Activated CD4-positive, alpha-beta memory T cell treated with anti-CD3 and anti-CD28 coated beads for 36 hours (primary cell): ENCODE measurements around the gene DGKA. TPM values are rescaled to one million over a fixed set of nuclear protein-coding genes. Genes with fewer than 3 reads are reported as not detected.
"Not testable (repeated sequence)": the region's sequence is repeated elsewhere in the genome, so short reads cannot be mapped to it uniquely, and the experiment has no call there.

ENCODE experiments used
- CTCF ChIA-PET: fragments of 350-600 bp; sonication (Branson Sonifier 250); formaldehyde crosslinking; loops from one replicate; lab custom pipeline; 2021; ENCODE audit warnings: antibody characterized with exemption, inconsistent platforms; lab: Charles Lee
- POLR2A ChIA-PET: fragments of 350-600 bp; sonication (Branson Sonifier 250); formaldehyde crosslinking; loops from one replicate; lab custom pipeline; 2021; ENCODE audit warnings: antibody characterized with exemption; lab: Charles Lee
- DNase-seq: peaks from one replicate; pipeline ENCODE4 v3.0.0-alpha.2; 2020
- H3K27ac Mint-ChIP-seq: one replicate; pipeline ENCODE4 v1.8.0; 2021; ENCODE audit warnings: mixed read lengths
- H3K27me3 Mint-ChIP-seq: one replicate; pipeline ENCODE4 v1.8.0; 2021; ENCODE audit warnings: mixed read lengths
- H3K36me3 Mint-ChIP-seq: one replicate; pipeline ENCODE4 v1.8.0; 2021; ENCODE audit warnings: mixed read lengths
- H3K4me1 Mint-ChIP-seq: one replicate; pipeline ENCODE4 v1.8.0; 2021; ENCODE audit warnings: low read depth, mixed read lengths
- H3K4me3 Mint-ChIP-seq: one replicate; pipeline ENCODE4 v1.8.0; 2021; ENCODE audit warnings: mild to moderate bottlenecking, mixed read lengths
- H3K9me3 Mint-ChIP-seq: one replicate; pipeline ENCODE4 v1.8.0; 2021; ENCODE audit warnings: mixed read lengths
- intact Hi-C: fragments of 100-400 bp; cut with micrococcal nuclease; formaldehyde crosslinking; loops from one replicate; pipeline ENCODE4 v1.15.1; 2023
- total RNA-seq, 2 experiments: library from RNA; stranded (reverse); gene quantifications; one replicate each; pipeline ENCODE4 v1.2.3, GENCODE V29; 2021

Gene DGKA
- total RNA-seq, 2 experiments from 2014 or later, result 348 to 383 TPM

DNA sequence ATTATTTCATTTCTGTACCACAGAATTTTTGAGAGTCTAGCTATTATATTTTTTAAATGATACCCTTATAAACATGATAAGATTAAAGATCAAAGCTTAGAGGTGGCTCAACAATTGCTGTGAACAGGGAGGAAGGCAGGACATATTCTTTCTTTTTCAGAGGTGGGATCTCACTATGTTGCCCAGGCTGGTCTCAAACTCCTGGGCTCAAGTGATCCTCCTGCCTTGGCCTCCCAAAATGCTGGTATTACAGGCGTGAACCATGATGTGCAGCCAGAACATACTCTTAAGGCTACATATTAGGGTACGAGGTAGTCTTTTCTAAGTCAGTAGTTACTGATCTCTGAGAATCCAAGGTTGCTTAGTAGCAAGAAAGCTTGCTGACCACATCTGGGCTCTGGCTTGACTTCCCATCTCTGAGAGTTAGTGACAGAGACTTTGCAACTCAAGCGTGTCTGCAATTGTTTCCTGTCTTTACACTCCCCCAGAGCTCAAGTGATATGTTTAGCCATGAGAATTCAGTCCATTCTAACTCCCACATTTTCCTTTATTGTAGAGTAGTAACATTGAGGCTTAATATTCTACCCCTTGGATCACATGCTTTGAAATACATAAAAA, 51.5 kb downstream of the DGKA start:
- H3K27ac Mint-ChIP-seq, result no peak overlapping the region
- POLR2A ChIA-PET, result interaction anchor here (1.3 kb wide), 2 partner anchors 8 to 15 kb away, joined by 3 to 7 read pairs; partner anchors contain the start of gene RAB5B
- DNase-seq, result no peak
- H3K36me3 Mint-ChIP-seq, result peaks cover 8% of the 10 kb centered on the region
- no peaks in the 10 kb centered on the region for H3K9me3 Mint-ChIP-seq
- CTCF ChIA-PET, result interaction anchor here (0.6 to 4.6 kb wide), 6 partner anchors 12 to 244 kb away, joined by 3 to 36 read pairs (median 3); partner anchors contain the start of gene SUOX
- H3K4me1 Mint-ChIP-seq, result peaks cover 13% of the 10 kb centered on the region
- no peak overlapping the region for H3K4me3 Mint-ChIP-seq
- intact Hi-C loops, result no loop called here
- no peaks in the 10 kb centered on the region for H3K27me3 Mint-ChIP-seq

DNA sequence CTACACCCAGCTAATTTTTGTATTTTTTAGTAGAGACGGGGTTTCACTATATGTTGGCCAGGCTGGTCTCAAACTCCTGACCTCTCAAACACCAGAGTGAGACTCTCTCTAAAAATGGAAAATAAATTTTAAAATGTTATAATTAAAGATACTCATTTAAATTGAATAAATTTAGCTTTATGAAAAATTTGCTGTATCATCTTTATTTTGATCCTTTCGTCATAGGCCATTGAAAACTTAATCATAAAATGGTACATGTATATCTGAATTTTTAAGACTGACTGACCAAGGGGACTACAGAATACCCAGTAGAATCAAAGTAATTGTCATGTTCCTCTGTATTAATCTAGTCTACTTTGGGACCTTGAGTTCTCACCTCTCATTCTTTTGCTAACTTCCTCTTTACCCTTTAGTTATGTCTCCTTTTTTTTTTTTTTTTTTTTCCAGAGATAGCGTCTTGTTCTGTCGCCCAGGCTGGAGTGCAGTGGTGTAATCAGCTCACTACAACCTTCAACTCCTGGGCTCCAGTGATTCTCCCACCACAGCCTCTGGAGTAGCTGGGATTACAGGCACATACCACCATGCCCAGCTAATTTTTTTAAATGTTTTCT, 52.4 kb downstream of the DGKA start:
- H3K9me3 Mint-ChIP-seq, result no peaks in the 10 kb centered on the region
- H3K27me3 Mint-ChIP-seq, result no peaks in the 10 kb centered on the region
- DNase-seq, result no peak
- H3K4me3 Mint-ChIP-seq, result no peak overlapping the region
- ChIA-PET CTCF (interaction anchor here (0.6 to 4.6 kb wide), 5 partner anchors 11 to 245 kb away, joined by 3 to 36 read pairs (median 3); no protein-coding TSS in a partner anchor), POLR2A (interaction anchor here (0.6 to 1.3 kb wide), 3 partner anchors 9 to 16 kb away, joined by 3 to 7 read pairs (median 3); partner anchors contain the start of gene RAB5B)
- H3K4me1 Mint-ChIP-seq, result peaks cover 9% of the 10 kb centered on the region
- H3K36me3 Mint-ChIP-seq, result peaks cover 8% of the 10 kb centered on the region
- H3K27ac Mint-ChIP-seq, result no peak overlapping the region
- intact Hi-C loops, result no loop called here

DNA sequence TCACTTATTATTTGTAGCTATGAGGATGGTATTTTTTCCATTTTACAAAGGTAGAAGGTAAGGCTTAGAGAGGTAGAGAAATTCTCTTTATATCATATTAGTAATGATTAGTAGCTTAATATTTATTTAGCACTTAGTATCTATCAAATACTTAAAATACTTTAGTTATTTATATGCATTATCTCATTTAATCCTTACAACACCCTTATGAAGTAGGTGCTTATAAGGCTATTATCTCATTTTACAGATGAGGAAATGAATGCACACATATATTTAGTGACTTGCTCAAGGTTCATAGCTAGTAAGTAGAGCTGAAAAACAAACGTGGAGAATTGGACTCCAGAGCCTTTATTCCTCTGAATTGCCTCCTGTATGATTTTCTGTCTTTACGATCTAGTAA, 53.9 kb downstream of the DGKA start:
- no peaks in the 10 kb centered on the region for H3K27me3 Mint-ChIP-seq
- H3K4me3 Mint-ChIP-seq, result no peak overlapping the region
- no peaks in the 10 kb centered on the region for H3K9me3 Mint-ChIP-seq
- H3K27ac Mint-ChIP-seq, result no peak overlapping the region
- ChIA-PET CTCF (interaction anchor here (0.5 to 4.6 kb wide), 5 partner anchors 8 to 62 kb away, joined by 3 to 36 read pairs (median 3); no protein-coding TSS in a partner anchor), POLR2A (no interaction called here)
- intact Hi-C loops, result no loop called here
- no peak for DNase-seq
- H3K36me3 Mint-ChIP-seq, result peaks cover 12% of the 10 kb centered on the region
- H3K4me1 Mint-ChIP-seq, result peaks cover 3% of the 10 kb centered on the region

DNA sequence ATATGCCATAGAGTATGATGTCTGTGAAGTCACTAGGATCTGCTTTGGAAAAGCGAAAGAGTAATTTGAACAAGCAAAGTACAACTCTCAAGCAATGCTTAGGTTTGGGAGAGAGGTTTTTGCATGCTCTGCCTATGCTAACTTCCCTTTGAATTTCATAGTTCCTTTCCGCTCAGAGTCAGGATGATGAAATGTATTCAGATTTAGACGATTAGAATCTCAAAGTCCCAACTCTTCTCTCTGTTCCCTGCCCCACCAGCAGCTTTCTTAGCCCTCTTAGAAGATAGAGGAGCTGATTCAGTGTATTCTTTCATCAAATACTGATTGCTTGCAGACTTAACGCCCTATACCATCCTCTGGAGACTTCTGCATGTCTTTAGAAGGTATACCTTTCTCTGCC, 54.4 kb downstream of the DGKA start:
- no peak for DNase-seq
- Mint-ChIP-seq H3K36me3 (peaks cover 15% of the 10 kb centered on the region), H3K4me3 (no peak overlapping the region), H3K27me3 (no peaks in the 10 kb centered on the region), H3K4me1 (peaks cover 3% of the 10 kb centered on the region), H3K9me3 (no peaks in the 10 kb centered on the region), H3K27ac (no peak overlapping the region)
- ChIA-PET CTCF (interaction anchor here (0.5 to 4.6 kb wide), 5 partner anchors 8 to 62 kb away, joined by 3 to 36 read pairs (median 3); no protein-coding TSS in a partner anchor), POLR2A (no interaction called here)
- intact Hi-C loops, result no loop called here

DNA sequence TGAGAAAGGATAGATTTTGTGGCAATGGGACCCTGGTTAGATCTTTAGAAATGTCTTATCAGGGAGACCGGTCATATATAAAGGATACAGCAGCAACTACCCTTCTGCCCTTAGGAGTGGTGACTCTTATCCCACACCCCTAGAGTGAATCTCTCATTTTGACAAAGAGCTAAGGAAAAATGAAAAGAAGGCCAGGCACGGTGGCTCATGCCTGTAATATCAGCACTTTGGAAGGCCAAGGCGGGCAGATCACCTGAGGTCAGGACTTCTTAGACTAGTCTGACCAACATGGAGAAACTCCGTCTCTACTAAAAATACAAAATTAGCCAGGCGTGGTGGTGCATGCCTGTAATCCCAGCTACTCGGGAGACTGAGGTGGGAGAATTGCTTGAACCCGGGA, 55.0 kb downstream of the DGKA start:
- H3K9me3 Mint-ChIP-seq, H3K27me3 Mint-ChIP-seq, intact Hi-C loops, H3K27ac Mint-ChIP-seq, H3K4me1 Mint-ChIP-seq, DNase-seq, H3K4me3 Mint-ChIP-seq, POLR2A ChIA-PET: not testable (repeated sequence)
- CTCF ChIA-PET, result interaction anchor here (0.9 kb wide), 1 partner anchor 44 kb away, joined by 3 read pairs; no protein-coding TSS in a partner anchor
- H3K36me3 Mint-ChIP-seq, result peaks cover 21% of the 10 kb centered on the region

DNA sequence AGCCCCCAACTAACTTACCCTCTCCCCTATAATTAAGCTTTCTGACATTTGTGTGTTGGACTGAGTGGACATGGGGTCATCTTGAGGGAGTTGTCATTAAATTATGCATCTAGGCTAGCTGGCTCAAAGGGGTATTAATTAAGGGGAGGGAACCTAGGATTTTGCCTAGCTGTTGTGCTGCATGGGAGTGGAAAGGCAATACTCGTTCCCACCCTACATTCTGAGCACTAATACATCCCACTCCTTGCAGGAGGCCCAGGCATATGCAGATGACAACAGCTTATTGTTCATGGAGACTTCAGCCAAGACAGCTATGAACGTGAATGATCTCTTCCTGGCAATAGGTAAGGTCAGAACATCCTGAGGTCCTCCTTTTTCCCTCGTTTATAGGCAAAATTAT, 60.1 kb downstream of the DGKA start:
- Mint-ChIP-seq H3K36me3 (peaks cover 36% of the 10 kb centered on the region), H3K4me3 (no peak overlapping the region), H3K27me3 (no peaks in the 10 kb centered on the region), H3K9me3 (no peaks in the 10 kb centered on the region), H3K4me1 (peaks cover 2% of the 10 kb centered on the region), H3K27ac (no peak overlapping the region)
- ChIA-PET POLR2A (interaction anchor here (0.6 kb wide), 1 partner anchor 23 kb away, joined by 3 read pairs; no protein-coding TSS in a partner anchor), CTCF (interaction anchor here (2.3 kb wide), 1 partner anchor 39 kb away, joined by 13 read pairs; no protein-coding TSS in a partner anchor)
- intact Hi-C loops, result no loop called here
- DNase-seq, result no peak

DNA sequence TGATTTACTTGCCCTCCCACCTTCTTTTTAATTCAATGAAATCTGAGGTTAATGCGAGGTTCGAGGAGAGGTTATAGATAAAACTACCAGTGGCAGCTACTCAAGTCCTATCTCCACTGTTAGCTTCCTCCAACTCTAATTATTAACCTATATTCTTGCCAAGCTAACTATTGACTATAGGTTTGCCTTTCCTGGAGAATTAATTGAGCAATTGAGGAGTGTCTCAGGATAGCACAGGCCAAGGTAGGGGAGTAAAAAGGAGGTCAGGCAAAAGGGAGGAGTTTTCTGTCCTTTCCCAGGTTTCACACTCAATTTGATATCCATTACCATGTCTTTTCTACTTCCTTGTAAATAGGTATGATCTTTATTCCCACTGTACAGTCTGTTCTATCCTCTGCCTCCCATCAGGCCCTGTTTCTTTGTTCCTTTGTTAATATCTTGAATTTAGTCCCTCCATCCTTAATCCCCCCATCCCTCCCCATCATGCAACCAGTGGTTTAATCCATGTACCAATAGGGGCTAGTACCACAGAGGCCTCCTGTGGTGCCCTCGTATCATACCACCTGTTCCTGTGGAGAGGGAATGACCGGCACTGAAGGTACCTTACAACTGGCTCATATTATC, 62.4 kb downstream of the DGKA start:
- Mint-ChIP-seq H3K27ac (no peak overlapping the region), H3K4me1 (peaks cover 13% of the 10 kb centered on the region), H3K9me3 (no peaks in the 10 kb centered on the region), H3K36me3 (peaks cover 32% of the 10 kb centered on the region), H3K4me3 (no peak overlapping the region), H3K27me3 (peaks cover 5% of the 10 kb centered on the region)
- intact Hi-C loops, result no loop called here
- DNase-seq, result no peak
- CTCF ChIA-PET, result interaction anchor here (1.4 to 6.0 kb wide), 4 partner anchors 10 to 255 kb away, joined by 4 to 102 read pairs (median 28); partner anchors contain the start of gene RAB5B
- POLR2A ChIA-PET, result no interaction called here

DNA sequence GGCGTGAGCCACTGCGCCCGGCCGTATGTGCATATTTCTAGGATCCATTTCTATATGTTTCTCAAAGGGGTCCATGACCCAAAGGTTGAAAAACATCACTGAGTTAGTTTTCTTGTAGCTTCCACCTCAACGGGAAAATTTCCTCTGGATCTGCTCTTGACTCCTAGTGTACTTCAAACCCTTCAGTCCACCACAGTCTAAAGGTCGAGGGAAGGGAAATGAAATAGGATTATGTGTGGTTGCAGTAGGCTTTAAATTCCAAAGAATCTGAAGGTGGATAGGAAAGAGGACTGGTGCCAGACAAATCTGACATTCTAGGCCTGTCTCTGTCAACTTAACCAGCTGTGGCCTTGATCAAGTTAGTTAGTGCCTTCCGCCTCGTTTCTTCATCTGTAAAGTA, 64.4 kb downstream of the DGKA start:
- Mint-ChIP-seq H3K27me3 (peaks cover 5% of the 10 kb centered on the region), H3K4me3 (no peak overlapping the region), H3K27ac (no peak overlapping the region), H3K36me3 (peaks cover 22% of the 10 kb centered on the region), H3K9me3 (no peaks in the 10 kb centered on the region), H3K4me1 (peaks cover 19% of the 10 kb centered on the region)
- DNase-seq, result no peak
- CTCF ChIA-PET, result interaction anchor here (0.6 to 6.0 kb wide), 35 partner anchors 8 to 257 kb away, joined by 3 to 102 read pairs (median 5); partner anchors contain the start of genes IKZF4, PA2G4, RAB5B and SMARCC2
- intact Hi-C loops, result loop anchor here (5.0 kb wide), 1 partner anchor 107 kb away; the partner anchor contains the start of gene PA2G4
- POLR2A ChIA-PET, result interaction anchor here (0.9 to 1.3 kb wide), 2 partner anchors 12 to 27 kb away, joined by 3 to 4 read pairs; no protein-coding TSS in a partner anchor

DNA sequence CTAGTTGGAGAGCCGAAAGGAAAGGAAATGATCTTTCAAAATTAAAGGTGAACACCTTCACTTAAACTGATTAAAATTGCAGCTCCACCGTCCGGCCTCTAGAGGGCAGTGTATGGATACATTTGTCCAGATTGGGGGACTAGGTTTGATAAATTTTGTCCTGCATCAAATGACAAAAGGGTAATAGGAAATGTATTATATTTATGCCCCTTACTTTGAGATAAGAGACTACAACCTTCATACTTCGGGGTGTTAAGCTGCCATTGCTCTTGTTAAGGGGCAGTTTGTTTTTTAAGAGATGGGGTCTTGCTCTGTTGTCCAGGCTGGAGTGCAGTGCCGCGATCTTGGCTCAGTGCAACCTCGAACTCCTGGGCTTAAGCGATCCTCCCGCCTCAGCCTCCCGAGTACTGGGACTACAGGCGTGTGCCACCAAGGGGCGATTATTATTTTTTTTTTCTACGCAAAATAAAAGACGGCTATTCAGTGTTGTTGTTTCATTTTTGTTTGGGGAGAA, 65.3 kb downstream of the DGKA start:
- ChIA-PET POLR2A (interaction anchor here (0.9 to 1.3 kb wide), 2 partner anchors 11 to 26 kb away, joined by 3 to 4 read pairs; no protein-coding TSS in a partner anchor), CTCF (interaction anchor here (0.6 to 6.0 kb wide), 40 partner anchors 9 to 468 kb away, joined by 3 to 102 read pairs (median 5); partner anchors contain the start of genes IKZF4, PA2G4, RAB5B and SMARCC2)
- intact Hi-C loops, result loop anchor here (1.0 to 5.0 kb wide), 3 partner anchors 33 to 106 kb away; partner anchors contain the start of genes PA2G4 and RPS26
- peak; percentile 72 for DNase-seq
- Mint-ChIP-seq H3K27me3 (peaks cover 5% of the 10 kb centered on the region), H3K9me3 (no peaks in the 10 kb centered on the region), H3K4me1 (peaks cover 19% of the 10 kb centered on the region), H3K36me3 (peaks cover 14% of the 10 kb centered on the region), H3K4me3 (no peak overlapping the region), H3K27ac (no peak overlapping the region)

DNA sequence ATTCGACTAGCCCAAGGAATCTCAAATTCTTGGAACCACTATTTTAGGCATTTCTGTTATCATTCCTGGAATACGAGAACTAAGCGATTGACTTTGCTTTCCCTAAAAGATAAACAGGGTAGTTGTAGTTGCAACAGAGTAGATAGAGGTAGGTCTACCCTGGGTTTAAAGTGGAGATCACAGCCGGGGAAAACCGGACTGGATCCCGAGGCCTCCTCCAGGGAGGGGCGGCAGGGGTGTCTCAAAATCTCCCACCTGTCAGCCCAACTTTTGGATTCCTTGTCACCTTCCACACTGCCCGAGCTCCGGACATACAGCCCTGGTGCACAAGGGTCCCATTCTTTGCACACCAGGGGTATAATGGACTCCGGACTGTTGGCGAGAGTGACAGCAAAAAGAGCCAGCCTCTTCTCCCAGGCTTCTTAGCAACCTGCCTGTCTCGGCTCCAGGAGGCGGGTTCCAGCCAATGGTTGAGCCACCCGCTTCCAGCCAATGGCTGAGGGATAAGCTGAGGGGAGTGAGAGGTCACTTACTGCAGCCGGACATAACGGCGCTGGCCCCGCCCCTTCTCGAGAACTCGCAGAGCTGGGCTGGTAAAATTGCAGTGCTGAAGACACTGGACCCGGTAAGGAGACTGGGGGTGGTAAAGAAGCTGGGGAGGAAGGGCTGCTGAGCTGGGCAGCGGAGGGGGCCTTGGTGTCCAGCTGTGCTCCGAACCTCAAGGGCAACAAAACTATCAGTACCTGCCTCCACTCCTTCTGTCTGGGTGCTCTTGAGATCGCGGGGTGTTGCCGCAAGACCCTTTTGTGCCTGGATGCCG, 66.0 kb downstream of the DGKA start, which contains the start of gene SUOX:
SUOX (plus strand) TSS at position 562 of the 820 bp plus-strand sequence. CDS start 4,946 bp downstream, outside the sequence.
- H3K9me3 Mint-ChIP-seq, result no peaks in the 10 kb centered on the region
- H3K4me3 Mint-ChIP-seq, result peak within 1 kb of the TSS; percentile 60
- CTCF ChIA-PET, result interaction anchor here (0.6 to 6.0 kb wide), 26 partner anchors 10 to 467 kb away, joined by 3 to 102 read pairs (median 6); partner anchors contain the start of genes IKZF4, PA2G4, RAB5B and ZC3H10
- POLR2A ChIA-PET, result interaction anchor here (1.0 to 1.3 kb wide), 3 partner anchors 10 to 49 kb away, joined by 3 to 4 read pairs (median 3); no protein-coding TSS in a partner anchor
- intact Hi-C loops, result loop anchor here (1.0 to 5.0 kb wide), 3 partner anchors 32 to 105 kb away; partner anchors contain the start of genes PA2G4 and RPS26
- DNase-seq, result peak; percentile 61
- peaks cover 19% of the 10 kb centered on the region for H3K4me1 Mint-ChIP-seq
- H3K27ac Mint-ChIP-seq, result no peak within 1 kb of the TSS
- H3K27me3 Mint-ChIP-seq, result peaks cover 5% of the 10 kb centered on the region
- peaks cover 9% of the 10 kb centered on the region for H3K36me3 Mint-ChIP-seq
